Stimulated activated CD4-positive, alpha-beta T cell treated with anti-CD3 and anti-CD28 coated beads, Interleukin-15, amount 100 ng/mL, for 48 hours (primary cell): ENCODE data around the gene ACTL8.
"Not testable (repeated sequence)": the region's sequence is repeated elsewhere in the genome, so short reads cannot be mapped to it uniquely, and the experiment has no call there.

Experiments used
- DNase-seq, 2 donors: peaks; one replicate each; pipeline ENCODE4 v3.0.0-alpha.2; 2020; ENCODE audit warnings: low read depth in 2 of 2

ACTL8 gene

GRCh38 chr1:17735348-17735747 is 19.8 kb upstream of the ACTL8 start:
- DNase-seq, result no peak

DNA sequence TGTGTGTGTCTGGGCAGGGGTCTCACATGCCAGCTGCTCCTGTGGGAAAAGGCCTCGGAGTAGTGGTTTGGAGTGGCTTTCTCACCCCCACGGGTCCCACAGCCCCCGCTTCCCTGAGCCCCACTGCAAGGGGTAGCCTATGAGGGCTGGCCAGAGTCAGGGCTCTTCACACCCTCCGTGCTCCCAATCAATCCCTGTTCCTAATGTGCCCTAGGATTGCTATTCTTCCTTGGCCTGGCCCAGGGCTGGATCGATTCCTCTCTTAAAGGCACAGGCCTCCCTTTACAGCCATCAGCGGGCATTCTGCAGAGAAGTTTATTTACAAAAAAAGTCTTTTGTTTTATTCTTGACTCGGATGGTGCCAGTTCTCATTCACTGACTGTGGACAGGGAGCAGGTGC is 19.3 kb upstream of the ACTL8 start:
- no peak for DNase-seq

DNA sequence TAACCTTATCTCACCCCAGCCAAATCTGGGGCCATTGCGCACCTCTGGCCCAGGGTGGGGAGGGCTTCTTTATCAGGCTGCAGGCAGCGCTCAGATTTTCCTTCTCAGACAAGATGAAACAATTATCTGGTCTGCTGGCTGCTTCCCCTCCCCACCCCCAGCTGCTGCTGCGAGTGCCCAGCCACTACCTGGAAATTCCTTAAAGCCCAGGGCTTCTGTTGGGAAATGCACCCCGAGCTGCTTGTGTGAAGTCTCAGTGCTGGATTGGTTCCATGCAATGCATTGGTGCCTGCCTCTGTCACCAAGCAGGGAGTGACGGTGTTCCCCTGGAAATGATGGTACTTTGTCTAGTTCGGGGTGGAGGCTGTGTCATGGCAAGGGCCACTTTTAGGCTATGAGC is 18.5 kb upstream of the ACTL8 start:
- no peak for DNase-seq

DNA sequence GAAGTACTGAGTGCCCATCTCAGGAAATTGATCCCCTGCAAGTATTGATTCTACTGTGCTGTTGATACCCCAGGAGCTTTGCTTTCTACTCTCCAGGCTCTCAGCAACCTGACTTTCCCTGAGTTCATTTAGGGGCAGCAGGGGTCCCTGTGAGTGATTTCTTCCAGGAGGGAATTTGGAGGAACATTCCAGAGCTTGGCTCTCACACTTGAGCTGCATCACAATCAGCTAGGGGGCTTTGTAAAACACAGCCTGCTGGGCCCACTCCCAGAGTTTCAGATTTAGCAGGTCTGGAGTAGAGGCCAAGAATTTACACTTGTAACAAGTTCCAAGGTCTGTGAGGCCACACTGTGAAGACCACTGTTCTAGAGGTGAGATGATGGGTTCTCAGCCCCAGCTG is 16.1 kb upstream of the ACTL8 start:
- DNase-seq, result no peak

DNA sequence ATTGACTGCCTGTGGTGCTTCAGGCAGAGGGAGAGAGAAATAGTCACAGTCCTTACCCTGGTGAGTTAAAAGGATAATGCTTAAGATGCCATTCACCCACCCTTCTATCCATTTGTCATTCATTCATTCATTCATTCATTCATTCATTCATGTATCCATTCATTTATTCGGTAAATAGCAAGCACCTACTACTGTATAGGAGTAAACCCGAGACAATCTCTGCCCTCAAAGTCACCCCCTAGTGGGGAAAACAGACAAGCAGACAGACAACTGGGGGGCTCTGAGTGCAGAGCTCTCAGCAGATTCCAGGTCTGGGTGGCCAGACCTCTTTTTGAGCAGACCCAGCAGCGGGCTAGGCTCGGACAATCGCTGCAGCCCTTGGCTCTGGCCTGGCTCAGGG is 14.1 kb upstream of the ACTL8 start:
- no peak for DNase-seq

DNA sequence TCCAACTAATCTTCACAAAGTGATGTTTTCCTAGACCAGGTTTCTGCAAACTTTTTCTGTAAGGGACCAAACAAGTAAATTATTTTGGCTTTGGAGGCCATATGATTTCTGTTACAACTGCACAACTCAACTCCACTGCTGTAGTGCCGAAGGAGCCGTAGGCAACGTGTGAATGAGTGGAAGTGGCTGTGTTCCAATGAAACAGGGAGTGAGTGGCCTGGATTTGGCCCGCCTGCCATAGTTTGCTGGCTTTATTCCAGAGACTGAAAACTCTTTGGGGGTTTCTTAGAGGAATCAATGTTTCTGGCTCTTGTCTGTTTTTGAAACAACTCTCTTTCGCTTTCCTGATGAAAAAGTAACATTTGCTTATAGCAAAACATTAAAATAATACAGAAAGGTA is 12.6 kb upstream of the ACTL8 start:
- no peak for DNase-seq

- DNase-seq, result no peak
Observed at GRCh38 chr1:17743008-17743647, 12.0 kb upstream of the ACTL8 start.

- DNase-seq, result no peak
Observed at GRCh38 chr1:17743925-17744324, 11.2 kb upstream of the ACTL8 start.

DNA sequence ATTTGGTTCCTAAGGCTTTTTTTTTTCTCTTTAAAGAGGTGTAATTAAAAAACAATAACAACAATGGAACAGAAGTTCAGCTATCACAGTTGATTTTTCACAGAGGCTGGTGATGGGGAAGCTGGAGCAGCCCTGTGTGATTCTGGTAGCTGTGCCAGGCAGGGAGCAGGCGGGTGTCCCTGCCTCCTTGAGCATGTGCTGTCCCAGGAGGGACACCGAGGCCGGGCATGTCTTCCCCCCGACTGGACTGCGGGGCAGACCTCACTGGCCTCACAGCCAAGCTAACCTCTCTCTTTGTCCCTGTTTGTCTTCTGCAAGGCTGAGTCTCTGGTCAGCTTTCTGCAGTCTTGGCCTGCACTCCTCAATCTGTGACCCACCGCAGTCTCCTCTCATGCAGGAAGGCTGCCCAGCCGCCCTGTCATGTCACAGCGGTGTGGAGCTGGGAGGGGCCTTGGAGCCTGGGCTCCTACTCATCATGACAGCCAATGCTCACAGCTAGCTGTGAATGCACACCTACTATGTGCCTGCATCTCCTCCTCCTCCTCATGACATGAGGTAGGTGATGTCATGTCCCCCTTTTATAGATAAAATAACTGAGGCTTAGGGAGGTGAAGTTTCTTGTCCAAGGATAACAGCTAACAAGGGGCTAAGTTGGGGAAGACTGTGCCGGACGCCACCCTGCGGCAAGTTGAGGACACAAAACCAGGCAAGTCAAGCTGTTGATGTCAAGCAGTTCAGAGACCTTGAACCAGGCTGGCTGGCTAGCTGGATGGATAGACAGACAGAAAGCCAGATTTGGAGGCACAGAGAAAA is 10.3 kb upstream of the ACTL8 start:
- DNase-seq, result no peak

- DNase-seq, result no peak
Observed at GRCh38 chr1:17745479-17745955, 9.6 kb upstream of the ACTL8 start.

DNA sequence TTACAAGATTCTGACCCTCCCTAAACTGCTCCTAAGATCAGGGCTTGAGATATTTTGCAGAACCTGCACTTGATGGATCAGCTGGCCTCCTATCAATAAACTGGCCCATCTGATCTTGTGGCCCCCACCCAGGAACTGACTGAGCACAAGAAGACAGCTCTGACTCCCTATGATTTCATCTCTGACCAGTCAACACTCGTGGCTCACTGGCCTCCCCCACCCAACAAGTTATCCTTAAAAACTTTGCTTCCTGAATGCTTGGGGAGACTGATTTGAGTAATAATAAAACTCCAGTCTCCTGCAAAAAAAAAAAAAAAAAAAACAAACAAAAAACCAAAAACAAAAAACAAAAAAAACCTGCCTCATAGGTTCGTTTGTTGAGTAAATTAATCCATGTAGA is 8.9 kb upstream of the ACTL8 start:
- not testable (repeated sequence) for DNase-seq

DNA sequence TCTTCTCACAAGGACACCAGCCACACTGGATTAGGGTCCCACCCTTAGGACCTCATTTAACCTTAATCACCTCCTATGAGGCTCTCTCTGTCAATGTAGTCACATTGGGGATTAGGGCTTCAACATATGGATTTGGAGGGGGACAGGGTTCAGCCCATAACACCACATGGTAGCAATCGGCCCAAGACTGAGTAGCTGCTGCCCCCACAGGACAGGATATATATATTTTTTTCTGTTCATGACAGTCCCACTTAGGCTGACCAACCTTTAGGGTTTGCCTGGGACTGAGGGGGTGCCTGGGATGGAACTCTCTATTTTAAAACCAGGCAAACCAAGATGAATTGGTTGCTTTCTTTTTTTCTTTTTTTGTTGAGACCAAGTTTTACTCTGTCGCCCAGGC is 8.2 kb upstream of the ACTL8 start:
- DNase-seq, result no peak

GRCh38 chr1:17750333-17750732 is 4.8 kb upstream of the ACTL8 start:
- DNase-seq, result no peak

- DNase-seq, result no peak
Observed at GRCh38 chr1:17752356-17752755, 2.8 kb upstream of the ACTL8 start.

GRCh38 chr1:17757426-17757825 is 2.3 kb downstream of the ACTL8 start:
- DNase-seq, result no peak

- DNase-seq, result peak in 1 of 2 donors; percentile 3
Observed at GRCh38 chr1:17759114-17759513, 4.0 kb downstream of the ACTL8 start.

DNA sequence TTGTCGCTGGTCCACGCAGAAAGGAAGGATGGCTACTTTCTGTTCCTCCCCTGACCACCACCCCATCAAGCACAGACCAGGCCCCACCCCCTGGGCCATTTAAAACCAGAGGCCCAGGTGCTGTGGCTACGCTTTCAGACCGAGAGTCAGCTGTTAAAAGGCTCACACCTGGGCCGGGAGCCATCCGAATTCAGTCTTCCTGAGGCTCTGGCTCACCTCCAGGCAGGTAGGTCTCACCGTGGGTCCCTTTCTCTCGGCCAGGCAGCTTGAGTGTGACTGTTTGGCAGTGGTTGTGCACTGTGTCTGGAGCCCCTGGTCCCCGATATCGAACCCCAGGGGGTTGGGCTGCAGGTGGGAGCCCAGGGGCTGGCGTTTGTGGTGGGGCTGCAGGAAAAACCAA is 7.2 kb downstream of the ACTL8 start:
- DNase-seq, result no peak

- DNase-seq, result no peak
Observed at GRCh38 chr1:17763417-17763816, 8.3 kb downstream of the ACTL8 start.

DNA sequence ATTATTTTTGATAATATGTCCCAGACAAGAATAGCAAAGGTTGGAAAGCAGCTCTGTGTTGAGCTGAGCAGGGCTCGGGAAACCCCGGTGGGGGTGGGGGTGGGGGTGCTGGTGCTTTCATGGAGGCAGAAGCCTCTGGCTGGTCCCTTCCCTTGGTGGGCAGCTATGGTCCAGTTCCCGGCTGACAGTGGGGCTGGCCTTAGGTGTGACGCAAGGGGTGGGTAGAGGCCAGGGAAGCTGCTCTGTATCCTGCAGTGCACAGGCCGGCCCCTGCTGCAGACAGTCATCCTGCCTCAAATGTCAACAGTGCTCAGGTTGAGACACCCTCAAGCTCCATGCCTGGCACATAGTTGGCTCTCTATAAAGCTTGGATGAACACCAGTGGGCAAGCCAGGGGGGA is 8.9 kb downstream of the ACTL8 start:
- DNase-seq, result no peak

DNA sequence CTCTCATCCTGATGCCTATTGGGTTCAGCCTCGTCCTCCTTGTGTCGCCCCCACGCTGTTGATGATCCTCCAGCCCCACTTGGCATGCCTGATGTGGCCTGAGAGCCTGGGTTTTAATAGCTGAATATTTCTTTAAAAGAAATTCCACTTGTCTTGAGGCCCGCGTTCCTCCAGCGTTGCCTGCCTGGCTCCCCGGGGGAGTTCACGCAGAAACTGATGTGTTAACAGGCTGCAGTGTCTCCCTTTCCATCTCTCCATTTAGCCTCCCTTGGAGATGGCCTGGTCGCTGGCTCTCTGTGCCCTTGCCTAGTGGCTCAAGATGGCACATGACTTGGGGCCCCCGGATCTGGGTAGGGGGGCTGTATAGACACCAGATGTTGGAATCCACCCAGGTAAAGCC is 9.5 kb downstream of the ACTL8 start:
- DNase-seq, result no peak

DNA sequence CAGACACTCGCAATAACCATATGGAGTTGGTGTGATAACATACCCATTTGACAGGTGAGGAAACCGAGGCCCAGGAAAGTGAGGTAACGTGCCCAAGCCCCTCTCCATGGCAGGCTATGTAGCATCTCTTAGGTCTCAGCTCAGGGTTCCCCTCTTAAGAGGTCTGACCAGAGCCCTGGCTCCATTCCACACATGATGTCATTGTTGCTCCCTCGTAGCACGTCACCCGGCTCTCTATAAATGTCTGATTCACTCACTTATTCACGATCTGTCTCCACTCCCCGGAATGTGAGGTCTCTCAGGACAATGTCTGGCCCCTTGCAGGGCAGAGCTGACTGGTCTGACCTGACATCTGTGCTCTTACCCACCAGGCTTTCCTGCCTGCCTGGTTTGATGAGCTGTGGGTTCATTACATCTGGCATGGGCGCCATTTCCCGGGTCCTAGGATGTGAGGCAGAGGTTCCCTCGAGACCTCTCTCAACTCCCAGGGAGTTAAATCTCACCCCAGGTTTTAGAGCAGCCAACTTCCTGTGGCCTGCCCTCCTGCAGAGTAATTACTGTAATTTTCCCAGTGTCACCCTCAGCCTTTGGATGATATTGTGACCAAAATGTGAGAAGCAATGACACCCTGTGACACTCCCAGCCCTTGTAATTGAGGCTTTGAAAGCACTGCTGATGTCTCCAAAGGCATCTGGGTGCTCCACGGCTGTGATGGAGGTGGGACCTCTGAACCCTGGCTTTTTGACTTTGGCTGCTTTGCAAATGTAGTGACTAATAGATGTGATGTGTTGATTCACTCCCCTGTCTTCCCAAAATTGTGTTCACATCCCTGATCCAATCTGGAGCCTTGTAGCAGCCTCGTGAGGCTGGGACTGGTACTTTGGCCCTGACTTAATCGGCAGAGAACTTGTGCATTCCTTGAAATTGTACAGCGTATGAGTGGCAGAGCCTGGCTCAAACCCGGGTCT is 10.6 kb downstream of the ACTL8 start:
- DNase-seq, result no peak

- no peak for DNase-seq
Observed at GRCh38 chr1:17768651-17769241, 13.6 kb downstream of the ACTL8 start.
